Activated T-cell treated with anti-CD3 and anti-CD28 coated beads, Interleukin-2, amount 50 U/mL, for 72 hours (primary cell): ENCODE results near the gene NMRAL1. TPM values are rescaled to one million over a fixed set of nuclear protein-coding genes. Genes with fewer than 3 reads are reported as not detected.

Source experiments
- ATAC-seq, 2 donors: fragments of 150-1000 bp; cut with Tn5 transposase; replicated peaks in 1 of 2; 2 replicates each; pipeline ENCODE4 v1.10.0; 2021; ENCODE audit warnings: moderate library complexity in 2 of 2, mild to moderate bottlenecking in 1 of 2
- DNase-seq, 2 donors: peaks; one replicate each; pipeline ENCODE4 v3.0.0; 2021 to 2022; ENCODE audit warnings: mixed read lengths in 1 of 2
- H3K27ac Mint-ChIP-seq: one replicate; pipeline ENCODE4 v1.8.0; 2022; ENCODE audit warnings: mild to moderate bottlenecking, moderate library complexity, mixed read lengths
- H3K27me3 Mint-ChIP-seq: one replicate; pipeline ENCODE4 v1.8.0; 2022; ENCODE audit warnings: low read depth, mixed read lengths
- H3K36me3 Mint-ChIP-seq, 2 donors: one replicate each; pipeline ENCODE4 v1.8.0; 2022; ENCODE audit warnings: mixed read lengths in 2 of 2, mild to moderate bottlenecking in 1 of 2; ENCODE audit not compliant: insufficient read depth in 2 of 2
- H3K4me1 Mint-ChIP-seq: one replicate; pipeline ENCODE4 v1.8.0; 2022; ENCODE audit warnings: low read depth, mixed read lengths
- H3K4me3 Mint-ChIP-seq, 2 donors: one replicate each; pipeline ENCODE4 v1.8.0; 2022; ENCODE audit warnings: mild to moderate bottlenecking in 2 of 2, mixed read lengths in 2 of 2, moderate library complexity in 2 of 2
- H3K9me3 Mint-ChIP-seq, 2 donors: one replicate each; pipeline ENCODE4 v1.8.0; 2022; ENCODE audit warnings: mixed read lengths in 2 of 2
- total RNA-seq, 2 donors: library from RNA; stranded (reverse); gene quantifications; one replicate each; pipeline ENCODE4 v1.2.3, GENCODE V29; 2022

NMRAL1 gene
- total RNA-seq, 2 donors from 2014 or later: 32.5 to 33.0 TPM

- H3K27ac Mint-ChIP-seq: no peak overlapping the region
- ATAC-seq (no peak), DNase-seq (peak in 1 of 2 donors; percentile 25)
- H3K9me3 Mint-ChIP-seq: no peaks in the 10 kb centered on the region
- no peak overlapping the region for H3K4me3 Mint-ChIP-seq
- no peaks in the 10 kb centered on the region for H3K27me3 Mint-ChIP-seq
- peaks cover 0 to 15% of the 10 kb centered on the region in 2 donors for H3K36me3 Mint-ChIP-seq
- H3K4me1 Mint-ChIP-seq: peaks cover 27% of the 10 kb centered on the region
Measured at GRCh38 chr16:4511441-4512082, 37.1 kb upstream of the NMRAL1 start.

DNA sequence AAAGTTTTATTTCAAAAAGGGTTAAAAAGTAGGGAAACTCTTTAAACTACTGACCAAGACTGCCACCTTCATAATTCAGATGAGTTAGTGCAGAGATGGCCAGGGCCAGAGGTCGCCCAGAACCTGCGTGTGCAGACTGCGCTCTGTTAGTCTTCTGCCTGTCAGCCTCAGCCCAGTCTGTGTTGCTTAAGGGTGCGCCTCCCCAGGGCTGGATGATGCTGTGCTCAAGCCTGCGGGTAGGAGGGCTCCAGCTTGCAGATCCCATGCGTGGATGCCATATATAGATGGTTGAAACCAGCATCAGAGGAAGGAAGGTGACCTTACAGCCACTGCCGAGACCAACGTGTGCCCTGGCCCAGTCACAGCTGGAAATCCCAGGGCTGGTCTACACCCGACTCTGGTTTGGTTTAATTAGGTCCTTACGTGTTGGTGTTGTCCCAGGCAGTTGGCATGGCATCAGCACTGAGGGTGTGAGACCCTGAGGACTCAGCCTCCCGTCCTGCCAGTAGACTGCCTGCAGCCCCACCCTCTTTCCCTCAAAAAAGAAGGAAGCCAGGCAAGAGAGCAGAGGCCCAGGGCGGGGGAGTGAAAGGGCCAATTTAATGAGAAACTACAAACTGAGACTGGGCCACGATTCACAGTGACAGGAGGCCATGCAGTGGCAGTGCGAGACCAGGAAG, 36.5 kb upstream of the NMRAL1 start:
- Mint-ChIP-seq H3K9me3 (no peaks in the 10 kb centered on the region), H3K27me3 (no peaks in the 10 kb centered on the region), H3K4me3 (no peak overlapping the region), H3K27ac (peak overlapping the region; percentile 79), H3K36me3 (peaks cover 3 to 20% of the 10 kb centered on the region in 2 donors), H3K4me1 (peaks cover 31% of the 10 kb centered on the region)
- ATAC-seq (no peak), DNase-seq (no peak)

GRCh38 chr16:4510131-4510530, 35.7 kb upstream of the NMRAL1 start:
- peak overlapping the region; percentile 5 for H3K27ac Mint-ChIP-seq

DNA sequence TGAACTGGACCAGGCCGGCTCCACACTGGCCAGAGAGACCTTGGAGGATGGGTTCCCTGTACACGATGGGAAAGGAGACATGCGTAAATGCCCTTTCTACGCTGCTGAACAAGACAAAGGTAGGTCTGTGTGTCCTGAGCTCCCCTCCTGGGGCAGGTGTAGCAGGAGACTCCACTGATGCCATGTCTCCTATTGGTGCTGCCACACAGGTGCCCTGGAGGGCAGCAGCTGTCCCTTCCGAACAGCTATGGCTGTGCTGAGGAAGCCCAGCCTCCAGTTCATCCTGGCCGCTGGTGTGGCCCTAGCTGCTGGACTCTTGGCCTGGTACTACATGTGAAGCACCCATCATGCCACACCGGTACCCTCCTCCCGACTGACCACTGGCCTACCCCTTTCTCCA, 35.0 kb upstream of the NMRAL1 start:
- DNase-seq (no peak), ATAC-seq (no peak)
- H3K9me3 Mint-ChIP-seq: no peaks in the 10 kb centered on the region
- H3K36me3 Mint-ChIP-seq: peaks cover 3 to 18% of the 10 kb centered on the region in 2 donors
- no peak overlapping the region for H3K4me3 Mint-ChIP-seq
- H3K27ac Mint-ChIP-seq: peak overlapping the region; percentile 50
- peaks cover 31% of the 10 kb centered on the region for H3K4me1 Mint-ChIP-seq
- no peaks in the 10 kb centered on the region for H3K27me3 Mint-ChIP-seq

More at GRCh38 chr16:4510131-4510530, 35.7 kb upstream of the NMRAL1 start:
- peaks cover 31% of the 10 kb centered on the region for H3K4me1 Mint-ChIP-seq
- peaks cover 3 to 18% of the 10 kb centered on the region in 2 donors for H3K36me3 Mint-ChIP-seq
- ATAC-seq: no peak
- H3K4me3 Mint-ChIP-seq: no peak overlapping the region
- no peaks in the 10 kb centered on the region for H3K27me3 Mint-ChIP-seq
- no peaks in the 10 kb centered on the region for H3K9me3 Mint-ChIP-seq
- DNase-seq: no peak

GRCh38 chr16:4508806-4509205, 34.4 kb upstream of the NMRAL1 start:
- Mint-ChIP-seq H3K4me3 (no peak overlapping the region), H3K9me3 (no peaks in the 10 kb centered on the region), H3K4me1 (peaks cover 32% of the 10 kb centered on the region), H3K27ac (peak overlapping the region; percentile 50), H3K27me3 (no peaks in the 10 kb centered on the region), H3K36me3 (peaks cover 3 to 18% of the 10 kb centered on the region in 2 donors)
- DNase-seq (no peak), ATAC-seq (no peak)

- no peak for DNase-seq
- Mint-ChIP-seq H3K4me1 (peaks cover 36% of the 10 kb centered on the region), H3K4me3 (no peak overlapping the region), H3K27ac (peak overlapping the region; percentile 69), H3K36me3 (peaks cover 3 to 18% of the 10 kb centered on the region in 2 donors), H3K9me3 (no peaks in the 10 kb centered on the region), H3K27me3 (no peaks in the 10 kb centered on the region)
- no peak for ATAC-seq
Measured at GRCh38 chr16:4507588-4508345, 33.3 kb upstream of the NMRAL1 start.

DNA sequence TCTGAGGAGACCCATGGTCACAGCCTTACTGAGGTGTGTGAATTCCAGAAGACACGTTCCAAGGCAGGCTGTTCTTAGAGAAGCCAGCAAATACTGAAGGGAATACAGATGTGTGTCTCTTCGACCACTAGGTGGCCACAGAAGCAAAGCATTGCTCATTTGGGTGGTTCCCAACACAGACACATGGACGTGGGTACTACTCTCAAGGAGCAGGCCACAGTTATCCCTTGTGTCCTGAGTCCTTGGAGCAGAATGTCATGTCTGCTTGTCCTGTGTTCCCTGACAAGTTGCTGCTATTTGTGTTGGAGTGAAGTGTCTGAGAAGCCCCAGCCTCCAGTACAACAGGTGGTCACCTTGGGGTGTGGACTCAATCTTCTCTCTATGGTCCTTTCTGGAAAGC, 32.0 kb upstream of the NMRAL1 start:
- peaks cover 45% of the 10 kb centered on the region for H3K4me1 Mint-ChIP-seq
- H3K27ac Mint-ChIP-seq: peak overlapping the region; percentile 87
- H3K9me3 Mint-ChIP-seq: no peaks in the 10 kb centered on the region
- H3K27me3 Mint-ChIP-seq: no peaks in the 10 kb centered on the region
- peak overlapping the region; percentile 76 to 85 for H3K4me3 Mint-ChIP-seq
- peak; percentile 59 to 61 for DNase-seq
- peak; percentile 71 to 72 for ATAC-seq
- H3K36me3 Mint-ChIP-seq: peaks cover 3 to 15% of the 10 kb centered on the region in 2 donors

DNA sequence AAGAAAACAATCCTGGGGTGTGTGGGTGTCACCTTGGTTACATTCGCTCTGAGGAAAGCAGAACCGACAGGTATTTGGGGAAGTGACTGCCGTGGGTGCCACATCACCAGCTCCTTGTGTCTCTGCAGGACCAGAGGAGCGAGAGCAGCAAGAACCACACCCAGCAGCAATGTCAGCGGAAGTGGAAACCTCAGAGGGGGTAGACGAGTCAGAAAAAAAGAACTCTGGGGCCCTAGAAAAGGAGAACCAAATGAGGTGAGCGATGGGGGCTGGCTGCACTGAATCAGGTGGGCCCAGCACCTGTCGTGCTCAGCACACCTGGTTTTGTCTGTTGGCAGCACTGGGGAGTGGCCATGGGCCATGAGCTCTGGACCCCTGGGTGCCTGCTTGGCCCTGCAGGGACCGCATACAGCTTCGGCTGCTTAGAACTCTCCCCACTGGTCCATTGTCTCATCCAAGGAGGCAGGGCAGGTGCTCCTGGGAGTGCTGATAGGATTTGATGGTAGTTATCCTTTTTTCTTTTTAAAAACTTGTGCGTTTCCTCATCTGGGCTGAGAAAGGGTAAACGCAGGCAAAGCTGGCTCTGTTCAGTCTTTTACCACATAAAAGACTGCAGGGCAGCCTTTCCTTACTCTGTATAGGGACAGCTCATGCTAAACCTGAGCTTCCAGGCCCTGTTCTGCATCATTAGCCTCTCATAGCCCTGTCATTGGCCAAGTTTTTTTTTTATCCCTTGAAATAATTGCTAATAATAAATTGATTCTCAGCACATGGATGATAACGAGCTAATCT, 31.1 kb upstream of the NMRAL1 start:
- peak overlapping the region; percentile 87 for H3K27ac Mint-ChIP-seq
- DNase-seq (peak; percentile 73 to 78), ATAC-seq (peak; percentile 90 to 92)
- H3K4me1 Mint-ChIP-seq: peaks cover 53% of the 10 kb centered on the region
- H3K36me3 Mint-ChIP-seq: peaks cover 3 to 15% of the 10 kb centered on the region in 2 donors
- H3K9me3 Mint-ChIP-seq: no peaks in the 10 kb centered on the region
- H3K4me3 Mint-ChIP-seq: peak overlapping the region; percentile 76 to 85
- no peaks in the 10 kb centered on the region for H3K27me3 Mint-ChIP-seq

DNA sequence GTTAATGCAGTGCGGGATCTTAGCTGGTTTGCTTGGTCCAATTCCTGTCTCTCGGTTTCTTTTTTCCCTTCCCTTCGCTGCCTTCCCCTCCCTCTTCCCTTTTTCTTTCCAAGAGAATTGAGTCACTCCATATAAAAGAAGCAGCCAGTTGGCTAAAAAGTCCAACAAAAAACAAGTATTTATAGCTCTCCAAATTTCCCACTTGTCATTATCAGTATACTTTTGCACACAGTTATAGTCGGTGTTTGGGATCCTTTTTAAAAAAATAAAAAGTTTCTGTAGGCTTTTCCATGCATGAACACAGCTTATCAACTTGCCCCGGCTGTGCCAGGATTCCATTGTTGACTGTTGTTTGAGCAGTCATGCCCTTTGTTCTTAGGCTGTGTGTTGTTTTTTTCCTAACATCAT, 26.6 kb upstream of the NMRAL1 start:
- no peak for DNase-seq
- Mint-ChIP-seq H3K4me3 (no peak overlapping the region), H3K4me1 (peaks cover 91% of the 10 kb centered on the region), H3K36me3 (peaks cover under 1 to 1% of the 10 kb centered on the region in 2 donors), H3K27ac (peak overlapping the region; percentile 70), H3K9me3 (no peaks in the 10 kb centered on the region), H3K27me3 (no peaks in the 10 kb centered on the region)
- ATAC-seq: no peak

DNA sequence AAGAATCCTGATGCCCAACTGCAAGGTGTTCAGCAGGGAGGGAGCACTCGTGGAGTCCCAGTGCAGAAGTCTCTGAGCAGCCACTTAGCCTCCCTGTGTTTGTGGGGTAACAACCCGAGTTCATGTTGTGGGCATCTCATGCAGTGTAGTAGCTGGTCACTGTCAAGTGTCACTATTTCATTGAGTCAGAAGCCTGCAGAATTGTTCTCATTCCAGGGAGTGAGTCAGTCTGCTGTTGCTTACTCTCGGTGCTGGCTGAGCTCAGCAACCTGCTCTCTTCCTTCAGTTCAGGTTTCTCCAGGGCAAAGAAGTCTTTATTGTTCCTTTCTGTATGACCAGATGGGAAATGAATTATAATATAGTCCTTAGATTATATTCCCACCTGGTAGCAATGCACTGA, 25.8 kb upstream of the NMRAL1 start:
- Mint-ChIP-seq H3K4me3 (peak overlapping the region in 1 of 2 donors; percentile 3), H3K36me3 (no peaks in the 10 kb centered on the region), H3K27me3 (no peaks in the 10 kb centered on the region), H3K9me3 (no peaks in the 10 kb centered on the region), H3K4me1 (peaks cover 90% of the 10 kb centered on the region), H3K27ac (peak overlapping the region; percentile 36)
- DNase-seq: peak; percentile 25 to 38
- ATAC-seq: peak; percentile 84 to 86

DNA sequence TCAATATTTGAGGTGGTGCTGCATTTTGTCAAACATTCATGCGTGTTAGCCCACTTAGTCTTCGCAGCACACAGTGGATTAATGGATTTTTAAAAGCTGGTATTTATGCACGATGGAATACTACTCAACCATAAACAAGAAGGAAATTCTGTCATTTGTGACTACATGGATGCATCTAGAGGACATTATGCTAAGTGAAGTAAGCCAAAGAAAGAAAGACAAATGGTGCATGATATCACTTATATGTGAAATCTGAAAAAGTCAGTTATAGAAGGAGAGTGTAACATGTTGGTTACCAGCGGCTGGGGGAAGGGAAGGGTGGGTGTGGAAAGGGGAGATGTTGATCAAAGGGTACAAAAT, 24.8 kb upstream of the NMRAL1 start:
- H3K9me3 Mint-ChIP-seq: no peaks in the 10 kb centered on the region
- no peak for DNase-seq
- H3K27ac Mint-ChIP-seq: no peak overlapping the region
- ATAC-seq: no peak
- no peaks in the 10 kb centered on the region for H3K36me3 Mint-ChIP-seq
- no peak overlapping the region for H3K4me3 Mint-ChIP-seq
- H3K4me1 Mint-ChIP-seq: peaks cover 90% of the 10 kb centered on the region
- no peaks in the 10 kb centered on the region for H3K27me3 Mint-ChIP-seq

- Mint-ChIP-seq H3K9me3 (no peaks in the 10 kb centered on the region), H3K27ac (peak overlapping the region; percentile 31), H3K36me3 (no peaks in the 10 kb centered on the region), H3K4me3 (no peak overlapping the region), H3K27me3 (no peaks in the 10 kb centered on the region), H3K4me1 (peaks cover 88% of the 10 kb centered on the region)
- ATAC-seq (no peak), DNase-seq (no peak)
Measured at GRCh38 chr16:4498546-4499195, 24.2 kb upstream of the NMRAL1 start.
